Activated naive CD4-positive, alpha-beta T cell treated with anti-CD3 and anti-CD28 coated beads, Interleukin-2, amount 50 U/mL, for 24 hours (primary cell): ENCODE data around the gene POU2AF2.
"Not testable (repeated sequence)": the region's sequence is repeated elsewhere in the genome, so short reads cannot be mapped to it uniquely, and the experiment has no call there.

Source experiments
- H3K27ac Mint-ChIP-seq: one replicate; pipeline ENCODE4 v1.8.0; 2021; ENCODE audit warnings: mild to moderate bottlenecking, mixed read lengths
- H3K27me3 Mint-ChIP-seq: one replicate; pipeline ENCODE4 v1.8.0; 2021; ENCODE audit warnings: mixed read lengths
- H3K36me3 Mint-ChIP-seq: one replicate; pipeline ENCODE4 v1.8.0; 2021; ENCODE audit warnings: mixed read lengths
- H3K4me1 Mint-ChIP-seq: one replicate; pipeline ENCODE4 v1.8.0; 2021; ENCODE audit warnings: mixed read lengths
- H3K4me3 Mint-ChIP-seq: one replicate; pipeline ENCODE4 v1.8.0; 2021; ENCODE audit warnings: mild to moderate bottlenecking, mixed read lengths
- H3K9me3 Mint-ChIP-seq: one replicate; pipeline ENCODE4 v1.8.0; 2021; ENCODE audit warnings: mixed read lengths

The POU2AF2 gene

DNA sequence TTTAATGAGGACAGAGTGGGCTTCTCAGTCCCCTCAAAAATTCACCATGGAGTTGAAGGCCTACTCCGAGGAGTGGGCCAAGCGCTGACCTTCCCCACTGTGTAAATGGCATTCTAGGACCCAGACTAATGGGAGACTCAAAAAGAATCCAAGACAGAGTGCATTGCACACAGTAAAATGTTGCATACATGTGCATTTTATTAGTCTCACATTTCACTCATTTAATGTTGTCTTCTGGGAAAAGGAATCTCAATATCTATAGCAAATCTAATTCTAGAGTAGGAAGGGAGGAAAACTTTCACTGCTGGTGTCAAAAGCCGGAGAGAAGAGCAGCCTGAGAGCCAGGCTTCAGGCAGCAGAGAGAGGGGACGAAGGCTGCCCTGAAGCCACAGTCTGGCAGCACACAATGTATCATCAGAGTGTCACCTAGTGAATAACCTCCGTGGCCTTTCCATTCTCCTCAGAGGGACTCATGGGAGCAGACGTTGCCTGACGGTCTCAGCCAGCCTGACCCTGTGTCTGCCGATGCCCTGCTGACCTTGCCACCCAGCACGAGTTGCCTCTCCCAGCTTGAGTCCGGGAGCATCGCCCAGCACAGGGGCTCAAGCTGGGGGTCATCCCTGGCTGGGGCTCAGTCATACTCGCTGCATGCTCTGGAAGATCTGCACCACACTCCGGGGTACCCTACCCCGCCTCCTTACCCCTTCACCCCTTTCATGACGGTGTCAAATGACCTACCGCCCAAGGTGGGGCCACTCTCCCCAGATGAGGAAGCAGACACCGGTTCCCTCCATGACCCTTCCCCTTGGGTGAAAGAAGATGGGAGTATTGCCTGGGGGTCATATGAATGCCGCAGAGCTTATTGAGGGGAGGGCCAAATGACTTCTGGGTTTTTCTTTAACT lies 39.9 kb downstream of the POU2AF2 start:
- Mint-ChIP-seq H3K4me3 (no peak overlapping the region), H3K36me3 (no peaks in the 10 kb centered on the region), H3K4me1 (no peaks in the 10 kb centered on the region), H3K9me3 (no peaks in the 10 kb centered on the region), H3K27me3 (no peaks in the 10 kb centered on the region), H3K27ac (no peak overlapping the region)

DNA sequence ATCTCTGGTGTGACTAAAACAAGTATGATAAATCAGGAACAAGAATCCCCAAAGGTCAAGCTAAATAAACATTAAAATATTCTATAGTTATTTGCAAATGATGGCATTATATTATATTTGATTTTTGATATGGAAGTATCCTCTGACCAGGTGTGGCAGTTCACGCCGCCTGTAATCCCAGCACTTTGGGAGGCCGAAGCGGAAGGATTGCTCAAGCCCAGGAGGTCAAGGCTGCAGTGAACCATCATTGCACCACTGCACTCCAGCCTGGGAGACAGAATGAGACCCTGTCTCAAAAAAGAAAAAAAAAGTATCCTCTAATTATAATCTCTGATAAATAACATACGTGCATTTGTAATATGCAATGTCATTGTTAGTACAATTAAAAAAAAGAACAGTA lies 46.2 kb downstream of the POU2AF2 start:
- Mint-ChIP-seq H3K4me3 (no peak overlapping the region), H3K36me3 (no peaks in the 10 kb centered on the region), H3K27ac (no peak overlapping the region), H3K4me1 (no peaks in the 10 kb centered on the region), H3K9me3 (no peaks in the 10 kb centered on the region), H3K27me3 (no peaks in the 10 kb centered on the region)

DNA sequence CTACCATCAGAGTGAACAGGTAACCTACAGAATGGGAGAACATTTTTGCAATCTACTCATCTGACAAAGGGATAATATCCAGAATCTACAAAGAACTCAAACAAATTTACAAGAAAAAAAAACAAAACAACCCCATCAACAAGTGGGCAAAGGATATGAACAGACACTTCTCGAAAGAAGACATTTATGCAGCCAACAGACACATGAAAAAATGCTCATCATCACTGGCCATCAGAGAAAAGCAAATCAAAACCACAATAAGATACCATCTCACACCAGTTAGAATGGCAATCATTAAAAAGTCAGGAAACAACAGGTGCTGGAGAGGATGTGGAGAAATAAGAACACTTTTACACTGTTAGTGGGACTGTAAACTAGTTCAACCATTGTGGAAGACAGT lies 46.9 kb downstream of the POU2AF2 start:
- not testable (repeated sequence) for H3K36me3 Mint-ChIP-seq, H3K27ac Mint-ChIP-seq, H3K27me3 Mint-ChIP-seq, H3K4me1 Mint-ChIP-seq, H3K4me3 Mint-ChIP-seq, H3K9me3 Mint-ChIP-seq

DNA sequence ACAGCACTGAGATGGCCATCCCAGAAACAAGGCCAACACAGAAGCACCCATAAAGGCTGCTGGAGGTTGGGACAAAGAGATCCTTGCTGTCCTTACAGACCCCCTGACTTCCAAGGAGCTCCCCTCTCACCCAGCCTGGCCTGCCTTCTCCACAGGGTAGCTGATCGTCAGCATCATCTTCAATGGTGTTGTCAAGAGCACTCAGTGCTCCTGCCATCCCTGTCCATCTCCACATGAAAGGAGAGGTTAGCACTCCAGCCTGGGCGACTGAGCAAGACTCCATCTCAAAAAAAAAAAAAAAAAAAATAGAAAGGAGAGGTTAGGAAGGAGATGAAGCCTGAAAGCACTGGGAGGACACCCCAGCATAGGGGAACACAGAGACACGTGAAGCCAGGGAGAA lies 50.7 kb downstream of the POU2AF2 start:
- H3K4me3 Mint-ChIP-seq = no peak overlapping the region
- H3K27ac Mint-ChIP-seq = no peak overlapping the region
- H3K9me3 Mint-ChIP-seq = no peaks in the 10 kb centered on the region
- peaks cover 18% of the 10 kb centered on the region for H3K27me3 Mint-ChIP-seq
- H3K4me1 Mint-ChIP-seq = peaks cover 6% of the 10 kb centered on the region
- no peaks in the 10 kb centered on the region for H3K36me3 Mint-ChIP-seq

DNA sequence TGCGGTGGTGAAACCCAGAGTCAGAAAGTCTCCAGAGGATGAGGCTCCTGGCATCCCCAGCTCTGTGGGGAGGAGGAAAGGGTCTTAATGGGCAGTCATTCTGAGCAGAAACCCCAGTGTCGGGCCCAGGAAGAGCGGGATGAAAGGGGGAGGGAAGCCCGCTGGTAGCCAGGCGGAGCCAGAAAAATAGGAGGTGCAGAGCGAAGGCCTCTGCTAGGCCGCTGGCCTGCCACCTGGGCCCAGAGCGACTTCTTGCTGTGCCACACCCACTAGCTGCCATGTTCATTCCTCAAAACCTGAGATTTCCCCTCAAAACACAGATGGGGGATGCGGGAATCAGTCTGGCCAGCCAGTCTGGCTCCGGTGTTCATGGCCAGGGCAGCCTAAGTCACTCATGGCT lies 52.2 kb downstream of the POU2AF2 start:
- Mint-ChIP-seq H3K9me3 (no peaks in the 10 kb centered on the region), H3K27ac (no peak overlapping the region), H3K4me1 (peaks cover 6% of the 10 kb centered on the region), H3K36me3 (no peaks in the 10 kb centered on the region), H3K4me3 (no peak overlapping the region), H3K27me3 (peaks cover 23% of the 10 kb centered on the region)

DNA sequence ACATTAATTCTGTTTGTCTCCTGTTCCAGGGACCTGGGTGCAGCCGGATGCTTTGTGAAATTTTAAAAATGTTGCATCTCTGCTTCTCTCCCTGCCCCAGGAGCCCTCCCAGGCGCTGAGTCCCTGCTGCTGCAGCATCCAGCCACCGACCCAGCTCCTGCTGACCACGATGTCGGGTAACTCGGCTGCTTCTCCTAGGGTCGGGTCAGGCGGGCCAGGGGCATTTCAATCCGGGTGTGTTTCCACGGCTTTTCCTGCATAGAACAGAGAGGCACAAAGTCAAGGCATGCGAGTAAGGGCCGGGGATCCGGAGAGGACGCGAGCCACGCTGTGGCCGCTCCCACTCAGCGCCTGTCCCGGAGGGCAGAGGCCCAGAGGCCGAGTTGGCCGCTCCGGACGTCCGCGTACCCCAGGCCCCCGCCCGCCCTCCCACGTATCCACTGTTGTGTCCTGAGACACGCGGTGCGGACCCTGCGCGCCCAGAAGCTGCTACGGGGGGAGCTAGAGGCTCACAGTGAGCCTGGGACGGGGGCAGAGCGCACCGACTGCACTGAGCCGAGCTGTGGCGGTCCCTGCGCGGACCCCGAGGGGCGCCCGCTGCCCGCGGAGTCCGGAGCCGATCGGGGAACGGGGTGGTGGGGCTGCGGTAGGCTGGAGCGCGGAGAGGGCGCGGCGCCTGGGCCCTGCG lies 53.0 kb downstream of the POU2AF2 start, which contains the start of gene POU2AF3:
POU2AF3 (plus strand) TSS at position 134 of the 688 bp plus-strand sequence; CDS start at position 170, 36 bp downstream.
- Mint-ChIP-seq H3K36me3 (no peaks in the 10 kb centered on the region), H3K9me3 (no peaks in the 10 kb centered on the region), H3K4me1 (peaks cover 6% of the 10 kb centered on the region), H3K4me3 (no peak within 1 kb of the TSS), H3K27ac (no peak within 1 kb of the TSS), H3K27me3 (peaks cover 23% of the 10 kb centered on the region)

DNA sequence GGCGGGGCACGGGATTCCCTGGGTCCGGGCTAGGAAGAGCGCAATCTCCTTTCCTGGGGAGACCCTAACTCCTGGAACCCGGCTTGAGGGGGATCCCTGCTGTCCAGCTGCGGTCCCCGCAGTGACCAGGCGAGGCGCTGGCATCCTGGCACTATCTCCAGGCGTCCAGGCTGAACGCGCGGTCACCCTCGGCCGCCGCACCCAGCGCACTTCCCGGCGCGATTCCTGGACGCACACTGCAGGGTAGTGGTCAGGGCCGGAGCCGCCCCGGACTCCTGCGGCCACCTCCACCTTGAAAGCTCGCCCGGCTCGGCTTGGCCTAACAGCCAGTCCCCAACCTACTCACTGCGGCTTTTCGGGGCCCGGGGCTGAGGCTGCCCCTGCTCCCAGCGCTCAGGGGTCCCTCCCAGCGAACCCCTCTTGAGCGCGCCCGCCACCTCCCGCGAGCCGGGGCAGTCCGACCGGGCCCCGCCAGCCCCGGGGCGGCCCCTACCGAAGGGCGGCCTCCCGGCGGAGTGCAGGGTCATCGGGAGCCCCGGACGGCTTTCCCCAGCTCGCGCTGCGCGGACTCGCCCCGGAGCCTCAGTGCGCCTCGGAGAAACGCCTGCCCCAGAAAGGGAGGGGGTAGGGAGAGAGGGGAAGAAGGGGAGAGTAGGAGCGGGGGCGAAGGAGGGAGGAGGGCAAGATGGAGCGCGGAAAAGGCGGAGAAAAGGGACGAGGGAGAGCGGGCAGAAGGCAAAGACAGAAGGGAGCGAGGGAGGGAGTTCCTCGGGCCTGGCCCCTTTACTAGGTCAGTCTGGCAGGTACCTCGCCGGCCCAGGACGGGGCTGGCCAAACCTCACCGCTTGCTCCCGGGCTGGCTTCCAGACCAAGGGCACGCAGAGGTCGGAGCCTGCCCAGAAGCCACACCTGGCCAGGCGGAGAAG lies 53.8 kb downstream of the POU2AF2 start:
- Mint-ChIP-seq H3K36me3 (no peaks in the 10 kb centered on the region), H3K4me3 (no peak overlapping the region), H3K9me3 (no peaks in the 10 kb centered on the region)

DNA sequence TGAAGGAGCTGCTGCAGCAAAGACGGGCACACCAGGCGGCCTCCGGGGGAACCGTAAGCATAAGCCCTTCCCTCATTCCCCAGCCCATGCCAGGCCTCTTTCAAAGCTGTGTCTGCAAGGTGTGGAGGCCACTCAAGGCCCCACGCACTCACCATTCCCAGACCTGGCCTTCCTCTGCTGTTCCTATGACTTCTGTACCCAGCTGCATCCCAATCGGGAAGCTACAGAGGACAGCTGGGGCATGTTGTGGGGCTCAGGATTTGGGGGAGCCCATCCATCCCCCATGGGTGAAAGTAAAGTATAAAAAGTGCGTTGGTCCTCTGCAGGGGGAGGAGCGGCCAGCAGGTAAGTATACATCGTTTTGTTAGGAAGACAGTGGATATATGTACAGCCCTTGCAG lies 55.0 kb downstream of the POU2AF2 start:
- Mint-ChIP-seq H3K4me1 (peaks cover 6% of the 10 kb centered on the region), H3K9me3 (no peaks in the 10 kb centered on the region), H3K27ac (no peak overlapping the region), H3K4me3 (no peak overlapping the region), H3K36me3 (no peaks in the 10 kb centered on the region), H3K27me3 (peaks cover 27% of the 10 kb centered on the region)

More for the DNA sequence above, 53.8 kb downstream of the POU2AF2 start:
- peaks cover 23% of the 10 kb centered on the region for H3K27me3 Mint-ChIP-seq
- H3K4me1 Mint-ChIP-seq = peaks cover 6% of the 10 kb centered on the region
- no peak overlapping the region for H3K27ac Mint-ChIP-seq

DNA sequence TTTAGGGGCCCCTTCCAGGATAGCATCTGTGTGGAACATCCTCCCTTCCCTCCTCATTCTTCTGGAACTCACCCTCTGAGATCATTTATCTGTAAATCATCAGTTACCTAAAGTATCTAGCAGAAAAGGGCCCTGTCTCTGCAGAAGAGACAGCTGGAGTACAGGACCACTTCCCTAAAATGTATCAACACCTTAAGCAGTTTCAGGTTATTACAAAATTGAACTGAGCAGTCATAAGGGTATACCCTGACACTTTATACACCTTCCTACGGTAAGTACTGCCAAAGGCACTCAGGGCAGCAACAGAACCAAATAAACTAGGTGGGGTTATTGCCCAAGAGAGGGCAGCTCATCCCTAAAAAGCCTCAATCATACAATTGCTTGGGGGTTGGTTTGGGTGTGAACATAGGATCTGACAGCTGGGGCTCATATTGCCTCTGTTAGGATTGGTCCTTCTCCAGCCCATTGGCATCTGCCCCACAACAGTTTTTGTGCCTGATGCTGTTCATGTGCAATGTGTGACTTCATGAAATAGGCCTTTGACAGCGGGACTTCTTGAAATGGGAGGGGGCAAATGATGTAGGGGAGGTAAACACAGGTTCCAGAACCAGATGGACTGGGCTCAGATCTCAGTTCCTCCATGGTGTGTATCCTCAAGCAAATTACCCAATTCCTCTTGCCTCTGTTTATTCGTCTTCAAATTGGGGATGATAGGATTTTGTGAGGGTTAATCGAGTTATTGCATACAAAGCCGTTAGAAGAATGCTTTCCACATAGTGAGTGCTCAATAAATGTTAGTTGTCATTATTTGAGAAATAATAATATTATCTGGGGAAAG lies 55.7 kb downstream of the POU2AF2 start:
- Mint-ChIP-seq H3K27me3 (peaks cover 30% of the 10 kb centered on the region), H3K4me1 (peaks cover 6% of the 10 kb centered on the region), H3K36me3 (no peaks in the 10 kb centered on the region), H3K4me3 (no peak overlapping the region), H3K27ac (no peak overlapping the region), H3K9me3 (no peaks in the 10 kb centered on the region)

DNA sequence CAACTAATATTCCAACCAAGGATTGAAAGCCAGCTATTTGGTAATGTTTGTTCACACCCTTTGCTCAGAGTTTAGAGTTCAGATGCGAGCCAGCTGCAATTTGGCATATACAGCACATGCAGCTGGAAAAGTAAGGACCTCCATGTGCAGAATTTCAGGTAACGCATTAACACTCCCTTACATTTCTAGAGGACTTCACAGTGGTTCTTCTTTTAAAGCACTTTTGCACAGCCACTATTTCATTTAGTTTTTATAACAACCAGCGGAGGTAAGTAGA lies 56.3 kb downstream of the POU2AF2 start:
- Mint-ChIP-seq H3K4me3 (no peak overlapping the region), H3K27ac (no peak overlapping the region), H3K36me3 (no peaks in the 10 kb centered on the region), H3K9me3 (no peaks in the 10 kb centered on the region), H3K27me3 (peaks cover 34% of the 10 kb centered on the region), H3K4me1 (peaks cover 6% of the 10 kb centered on the region)

DNA sequence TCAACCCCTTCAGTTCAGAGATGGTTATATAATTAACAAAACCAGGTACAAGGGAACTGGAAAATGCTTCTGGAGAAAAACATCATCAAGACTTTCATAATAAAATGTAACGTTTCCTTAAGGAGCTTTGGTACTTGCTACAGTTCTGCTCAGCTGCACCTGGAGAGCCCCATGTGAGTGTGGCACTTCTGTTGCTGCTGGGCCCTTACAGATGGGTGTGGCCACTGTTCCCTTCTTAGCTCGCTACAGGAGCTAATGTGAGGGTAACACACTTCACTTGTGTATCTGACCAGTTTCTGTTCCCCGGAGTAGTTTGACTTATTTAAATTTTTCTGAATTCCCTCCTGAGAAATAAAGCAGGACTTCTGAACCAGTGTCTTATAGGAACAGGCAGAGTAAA lies 56.8 kb downstream of the POU2AF2 start:
- H3K36me3 Mint-ChIP-seq = no peaks in the 10 kb centered on the region
- peaks cover 30% of the 10 kb centered on the region for H3K27me3 Mint-ChIP-seq
- no peak overlapping the region for H3K27ac Mint-ChIP-seq
- peaks cover 6% of the 10 kb centered on the region for H3K4me1 Mint-ChIP-seq
- no peak overlapping the region for H3K4me3 Mint-ChIP-seq
- no peaks in the 10 kb centered on the region for H3K9me3 Mint-ChIP-seq

DNA sequence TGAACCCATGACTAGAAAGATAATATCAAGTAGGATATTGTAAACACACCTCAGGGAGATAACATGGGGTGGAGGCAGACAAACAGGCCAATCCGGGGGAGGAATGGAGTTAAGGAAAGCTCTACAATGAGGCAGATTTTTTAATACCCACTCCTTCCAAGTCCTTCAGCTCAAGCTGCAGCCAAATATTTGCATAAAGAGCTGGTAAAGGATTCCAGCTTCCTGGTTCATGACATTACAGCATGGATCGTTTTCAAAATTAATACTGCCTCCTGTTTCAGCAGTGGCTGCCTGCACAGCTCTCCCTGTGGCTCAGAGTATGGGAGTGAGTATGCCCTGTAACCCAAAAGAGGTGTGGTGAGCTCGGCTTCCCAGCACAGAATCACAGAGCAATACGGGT lies 57.9 kb downstream of the POU2AF2 start:
- Mint-ChIP-seq H3K27ac (no peak overlapping the region), H3K4me1 (peaks cover under 1% of the 10 kb centered on the region), H3K9me3 (no peaks in the 10 kb centered on the region), H3K27me3 (peaks cover 25% of the 10 kb centered on the region), H3K4me3 (no peak overlapping the region), H3K36me3 (no peaks in the 10 kb centered on the region)

DNA sequence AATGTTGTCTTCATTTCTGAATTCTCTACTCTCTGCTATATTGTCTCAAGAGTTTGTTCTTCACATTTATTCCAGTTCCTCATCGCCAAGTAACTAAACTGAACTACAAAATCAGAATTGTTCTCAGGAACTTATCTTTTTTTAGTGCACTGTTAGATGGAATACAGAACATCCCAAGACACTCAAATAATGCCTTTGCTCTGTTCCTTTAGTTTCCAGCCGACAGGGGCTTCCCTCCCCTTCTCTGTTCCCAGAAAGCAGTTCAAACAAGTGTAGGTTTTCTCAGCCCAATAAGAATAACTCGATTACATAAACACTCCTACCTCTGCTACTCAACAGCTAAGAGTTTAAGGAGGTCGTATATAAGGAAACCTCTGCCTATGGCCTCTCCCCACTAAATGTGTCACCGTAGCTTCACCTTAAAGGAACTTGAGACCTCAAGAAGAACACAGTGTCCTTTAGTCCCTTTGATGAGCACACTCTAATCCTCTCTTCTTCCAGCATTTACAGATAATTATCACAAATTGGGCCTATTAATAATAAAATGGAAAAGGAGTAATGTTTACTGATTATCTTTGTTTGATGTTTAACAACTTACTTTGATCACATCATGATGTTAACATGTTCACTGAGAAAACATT lies 59.8 kb downstream of the POU2AF2 start:
- H3K4me3 Mint-ChIP-seq = no peak overlapping the region
- no peaks in the 10 kb centered on the region for H3K9me3 Mint-ChIP-seq
- no peaks in the 10 kb centered on the region for H3K36me3 Mint-ChIP-seq
- H3K27me3 Mint-ChIP-seq = peaks cover 23% of the 10 kb centered on the region
- no peak overlapping the region for H3K27ac Mint-ChIP-seq
- no peaks in the 10 kb centered on the region for H3K4me1 Mint-ChIP-seq

DNA sequence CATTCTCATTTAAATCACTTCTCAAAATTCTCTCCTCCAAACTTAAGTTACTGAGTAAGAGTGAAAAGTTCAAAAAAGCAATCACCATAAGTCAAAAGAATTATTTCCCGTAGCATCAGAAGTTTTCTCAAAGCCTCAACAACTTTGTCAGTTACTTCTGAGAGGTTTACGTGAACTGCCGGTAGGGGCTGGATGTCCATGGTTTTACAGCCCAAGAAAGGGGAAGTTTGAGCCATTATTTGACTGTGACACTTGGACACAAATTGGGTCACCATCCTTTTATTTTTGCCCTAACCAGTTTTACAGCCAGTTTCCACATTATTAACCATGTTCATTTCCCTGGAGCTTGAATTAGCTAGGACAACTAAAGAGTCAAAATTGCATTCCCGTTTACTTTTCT lies 60.4 kb downstream of the POU2AF2 start:
- Mint-ChIP-seq H3K27ac (no peak overlapping the region), H3K4me1 (no peaks in the 10 kb centered on the region), H3K36me3 (no peaks in the 10 kb centered on the region), H3K9me3 (no peaks in the 10 kb centered on the region), H3K4me3 (no peak overlapping the region), H3K27me3 (peaks cover 18% of the 10 kb centered on the region)
